ENCODE results near the gene ZNF700.

DNA sequence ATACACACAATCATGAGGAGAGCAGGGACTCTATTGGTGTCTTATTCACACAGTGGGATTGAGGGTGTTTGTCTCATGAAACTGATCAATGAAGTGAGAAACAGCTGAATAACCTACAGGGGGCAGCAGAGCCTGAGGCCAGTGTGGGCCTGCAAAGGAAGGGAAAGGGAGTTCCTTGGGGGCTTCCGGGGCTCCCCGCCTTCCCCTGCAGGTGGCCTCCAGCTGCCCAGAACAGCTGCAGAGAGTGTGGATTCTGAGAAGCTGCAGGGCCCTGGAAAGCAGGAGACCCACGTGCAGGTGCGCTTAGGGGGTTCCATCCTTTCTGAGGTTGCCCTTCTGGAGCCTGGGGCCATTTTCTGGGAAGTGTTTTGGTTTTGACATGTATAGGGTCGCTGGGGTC is 60.1 kb downstream of the ZNF700 start:
- TF ChIP-seq EP300 (IDR thresholded peaks at IDR 0.05) (no peak), POLR2A (IDR thresholded peaks at IDR 0.05) (no peak)
- TF ChIP-seq, protein P1, sequence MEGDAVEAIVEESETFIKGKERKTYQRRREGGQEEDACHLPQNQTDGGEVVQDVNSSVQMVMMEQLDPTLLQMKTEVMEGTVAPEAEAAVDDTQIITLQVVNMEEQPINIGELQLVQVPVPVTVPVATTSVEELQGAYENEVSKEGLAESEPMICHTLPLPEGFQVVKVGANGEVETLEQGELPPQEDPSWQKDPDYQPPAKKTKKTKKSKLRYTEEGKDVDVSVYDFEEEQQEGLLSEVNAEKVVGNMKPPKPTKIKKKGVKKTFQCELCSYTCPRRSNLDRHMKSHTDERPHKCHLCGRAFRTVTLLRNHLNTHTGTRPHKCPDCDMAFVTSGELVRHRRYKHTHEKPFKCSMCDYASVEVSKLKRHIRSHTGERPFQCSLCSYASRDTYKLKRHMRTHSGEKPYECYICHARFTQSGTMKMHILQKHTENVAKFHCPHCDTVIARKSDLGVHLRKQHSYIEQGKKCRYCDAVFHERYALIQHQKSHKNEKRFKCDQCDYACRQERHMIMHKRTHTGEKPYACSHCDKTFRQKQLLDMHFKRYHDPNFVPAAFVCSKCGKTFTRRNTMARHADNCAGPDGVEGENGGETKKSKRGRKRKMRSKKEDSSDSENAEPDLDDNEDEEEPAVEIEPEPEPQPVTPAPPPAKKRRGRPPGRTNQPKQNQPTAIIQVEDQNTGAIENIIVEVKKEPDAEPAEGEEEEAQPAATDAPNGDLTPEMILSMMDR (IDR thresholded peaks at IDR 0.05), result no peak
